ENCODE measurements around the gene SORCS1.

- TF ChIP-seq CTCF (IDR thresholded peaks at IDR 0.05; ENCODE audit: low read depth, low read length) (no peak), POLR2A (IDR thresholded peaks at IDR 0.05; ENCODE audit: extremely low read depth, insufficient read length) (no peak), MYC (IDR thresholded peaks at IDR 0.05; ENCODE audit: low read depth, low read length) (no peak)
These were observed 256.3 kb downstream of the SORCS1 start for GRCh38 chr10:106908225-106908624.

All from NB4 (cell line).